HL-60/S4 (cell line): ENCODE data around the gene INPP5A.
"Not testable (repeated sequence)": the region's sequence is repeated elsewhere in the genome, so short reads cannot be mapped to it uniquely, and the experiment has no call there.

Experiments
- in situ Hi-C: fragments of 300-500 bp; cut with MboI; formaldehyde crosslinking; loops from 2 replicates; pipeline ENCODE4 v1.14.3; 2022; ENCODE audit warnings: low sequenced_read_pairs

The INPP5A gene

DNA sequence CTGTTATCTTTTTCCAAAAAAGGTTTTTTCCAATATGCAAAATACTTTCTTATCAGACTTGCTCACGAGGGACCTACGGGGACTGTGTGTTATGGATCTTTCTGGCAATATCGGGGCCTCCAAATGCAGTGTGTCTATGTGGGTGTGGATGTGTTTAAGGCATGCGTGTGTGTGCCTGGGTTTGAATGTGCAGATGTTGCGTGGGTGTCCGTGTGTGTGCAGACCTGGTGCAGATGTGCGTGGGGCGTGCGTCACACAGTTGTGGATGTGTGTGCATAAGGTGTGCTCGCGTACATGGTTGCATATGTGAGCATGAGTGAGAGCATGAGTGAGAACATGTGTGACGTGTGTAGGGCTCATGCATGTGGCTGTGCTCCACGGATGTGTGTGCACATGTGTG is 228.7 kb downstream of the INPP5A start:
- in situ Hi-C loops = no loop called here

DNA sequence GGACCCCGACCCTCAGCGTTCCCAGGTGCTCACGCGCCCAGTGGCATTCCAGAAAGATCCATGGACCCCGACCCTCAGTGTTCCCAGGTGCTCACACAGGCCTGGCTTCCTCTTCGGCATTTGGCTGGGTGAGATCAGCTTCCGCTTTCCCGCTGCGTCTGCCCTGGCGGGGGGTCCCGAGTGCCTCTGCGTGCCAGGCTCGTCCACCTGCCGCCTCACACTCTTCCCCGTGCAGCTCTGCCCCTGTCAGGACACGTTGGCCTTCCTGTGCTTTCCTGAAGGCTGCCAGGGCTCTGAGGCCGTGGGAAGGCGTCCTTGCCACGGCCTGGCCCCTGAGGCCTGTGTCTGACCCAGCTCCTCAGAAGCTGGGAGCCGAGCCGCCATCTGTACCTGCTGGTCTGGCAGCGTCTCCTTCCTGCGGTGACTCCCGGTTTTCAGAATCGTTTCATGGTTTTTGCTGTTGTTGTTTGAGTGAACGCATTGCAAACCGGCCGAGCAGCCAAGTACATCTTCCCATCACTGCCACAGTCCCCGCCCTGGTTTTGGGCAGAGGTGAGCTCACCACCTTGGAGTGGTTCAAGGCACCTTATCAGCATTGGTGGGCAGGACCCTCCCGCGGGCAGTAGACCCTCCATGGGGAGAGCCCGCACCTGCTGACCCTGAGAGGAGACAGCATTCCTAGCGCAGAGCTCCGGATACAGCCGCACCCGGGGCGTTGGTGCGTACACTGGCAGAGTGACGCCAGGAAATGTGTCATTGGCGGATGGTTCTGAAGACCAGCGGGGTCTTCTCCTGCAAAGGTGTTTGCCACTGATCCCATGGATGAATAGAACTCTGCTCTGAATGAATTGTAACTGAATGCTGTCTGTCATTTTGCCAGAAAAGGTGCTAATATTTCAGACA is 231.0 kb downstream of the INPP5A start:
- in situ Hi-C loops = no loop called here

DNA sequence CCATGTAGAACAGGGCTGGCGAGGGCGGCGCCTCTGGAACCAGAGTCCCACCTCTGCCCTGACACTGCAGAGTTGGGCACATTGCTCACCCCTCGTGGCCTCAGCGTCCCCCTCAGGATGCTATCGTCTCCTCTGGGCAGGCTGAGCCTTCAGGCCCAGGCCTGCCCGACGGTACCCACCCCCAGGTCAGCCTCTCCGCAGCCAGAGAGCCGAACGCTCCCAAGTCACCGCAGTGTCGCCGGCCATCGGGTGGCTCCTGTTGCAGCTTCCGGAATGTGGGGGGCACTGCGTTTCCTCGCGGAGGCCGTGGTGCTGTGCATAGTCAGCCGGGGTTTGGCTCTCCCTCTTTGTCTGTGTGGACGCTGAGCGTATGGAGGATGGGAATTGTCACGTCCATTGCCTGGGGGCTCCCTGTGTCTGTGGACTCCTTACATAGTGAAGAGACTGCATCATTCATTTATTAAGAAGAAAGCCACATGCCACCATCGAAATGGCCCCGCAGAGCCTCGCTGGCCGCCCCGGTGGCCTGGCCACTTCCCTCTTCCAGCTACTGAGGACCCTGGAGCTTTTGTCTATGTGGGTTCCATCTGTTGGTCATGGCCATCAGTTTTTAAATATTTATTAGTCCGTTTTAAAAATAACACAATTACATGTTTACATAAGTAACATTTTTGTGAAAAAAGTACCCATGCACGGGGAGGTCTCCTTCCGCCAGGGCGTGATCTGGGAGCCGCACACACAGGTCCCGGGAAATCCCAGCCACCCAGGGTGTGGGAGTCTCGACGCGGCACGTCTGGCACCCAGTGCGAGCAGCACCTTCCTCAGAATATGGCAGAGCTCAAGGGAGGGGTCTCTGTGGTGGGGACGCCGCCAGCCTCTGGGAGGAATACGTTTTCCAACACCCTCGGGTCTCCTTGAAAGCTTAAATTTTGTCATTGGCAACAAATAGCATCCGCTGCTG is 232.8 kb downstream of the INPP5A start:
- in situ Hi-C loops = no loop called here

GRCh38 chr10:132772816-132773215 is 235.2 kb downstream of the INPP5A start:
- in situ Hi-C loops = not testable (repeated sequence)

GRCh38 chr10:132774181-132774901 is 236.8 kb downstream of the INPP5A start:
- in situ Hi-C loops = no loop called here

DNA sequence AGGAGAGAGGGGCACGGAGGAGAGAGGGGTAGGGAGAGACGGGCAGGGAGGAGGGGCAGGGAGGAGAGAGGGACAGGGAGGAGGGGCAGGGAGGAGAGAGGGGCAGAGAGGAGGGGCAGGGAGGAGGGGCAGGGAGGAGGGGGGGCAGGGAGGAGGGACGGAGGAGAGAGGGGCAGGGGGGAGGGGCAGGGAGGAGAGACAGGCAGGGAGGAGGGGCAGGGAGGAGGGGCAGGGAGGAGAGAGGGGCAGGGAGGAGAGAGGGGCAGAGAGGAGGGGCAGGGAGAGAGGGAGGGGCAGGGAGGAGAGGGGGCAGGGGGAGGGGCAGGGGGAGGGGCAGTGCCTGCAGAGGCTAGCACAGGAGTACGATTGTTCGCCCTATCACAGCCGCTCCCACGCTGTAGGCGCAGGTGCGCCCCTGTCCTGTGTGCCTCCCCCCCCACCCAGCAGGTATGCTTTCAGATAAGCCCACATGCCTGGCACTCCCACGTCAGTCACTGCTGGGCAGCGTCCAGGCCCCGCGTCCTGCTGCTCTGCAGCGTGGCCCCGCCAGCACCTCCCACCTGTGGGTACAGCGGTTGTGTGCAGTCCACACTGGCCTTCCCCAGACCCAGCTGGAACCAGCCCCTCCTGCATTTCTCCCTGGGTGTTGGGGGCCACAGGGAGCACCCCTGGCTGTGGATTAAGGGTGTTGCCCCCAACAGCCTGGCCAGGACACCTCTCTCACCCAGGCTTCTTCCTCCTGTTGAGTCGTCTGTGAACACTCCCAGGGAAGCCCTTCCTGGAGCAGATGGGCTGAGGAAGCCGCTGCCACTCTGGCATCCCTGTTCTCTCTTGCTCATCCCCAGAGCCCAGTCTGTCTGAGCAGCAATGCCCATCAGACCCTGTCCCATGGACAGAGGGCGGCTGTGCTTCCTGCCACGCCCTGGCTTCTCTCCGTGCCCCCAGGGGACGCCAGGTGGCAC is 237.6 kb downstream of the INPP5A start:
- in situ Hi-C loops = no loop called here

- in situ Hi-C loops = no loop called here
These were observed 238.6 kb downstream of the INPP5A start for GRCh38 chr10:132776186-132776585.

DNA sequence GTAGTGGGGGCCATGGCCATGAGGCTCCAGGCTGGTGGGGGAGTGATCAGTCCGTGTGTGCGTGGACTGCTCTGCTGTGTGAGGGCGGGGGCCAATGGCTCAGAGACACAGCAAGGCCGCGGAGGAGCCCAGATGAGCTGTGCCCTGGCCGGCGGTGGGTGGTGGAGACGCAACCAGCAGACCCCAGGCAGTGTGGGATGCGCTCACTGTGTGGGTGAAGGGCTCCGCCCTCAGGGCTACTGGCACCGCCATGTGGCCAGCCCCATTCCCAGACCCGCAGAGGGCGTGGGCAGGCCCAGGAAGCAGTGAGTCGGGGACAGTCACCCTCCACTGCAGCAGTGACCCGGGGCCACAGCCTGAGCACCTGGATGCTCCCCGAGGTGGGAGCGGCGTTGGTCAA is 239.2 kb downstream of the INPP5A start:
- in situ Hi-C loops = no loop called here

DNA sequence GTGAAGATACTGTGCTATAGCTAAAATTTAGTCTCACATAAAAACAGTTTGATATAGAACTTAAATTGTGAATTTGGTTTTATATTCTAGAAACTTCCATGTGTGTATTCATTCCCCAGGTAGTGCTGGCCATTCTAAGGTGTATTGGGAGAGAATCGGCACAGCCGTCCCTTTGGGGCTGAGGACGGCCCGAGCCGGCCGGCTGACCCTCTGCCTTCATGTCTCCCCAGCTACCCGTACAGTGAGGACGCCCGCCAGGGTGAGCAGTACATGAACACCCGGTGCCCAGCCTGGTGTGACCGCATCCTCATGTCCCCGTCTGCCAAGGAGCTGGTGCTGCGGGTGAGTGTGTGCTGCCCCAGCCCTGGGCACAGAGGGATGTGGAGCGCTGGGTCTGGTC is 239.9 kb downstream of the INPP5A start:
- in situ Hi-C loops = no loop called here

DNA sequence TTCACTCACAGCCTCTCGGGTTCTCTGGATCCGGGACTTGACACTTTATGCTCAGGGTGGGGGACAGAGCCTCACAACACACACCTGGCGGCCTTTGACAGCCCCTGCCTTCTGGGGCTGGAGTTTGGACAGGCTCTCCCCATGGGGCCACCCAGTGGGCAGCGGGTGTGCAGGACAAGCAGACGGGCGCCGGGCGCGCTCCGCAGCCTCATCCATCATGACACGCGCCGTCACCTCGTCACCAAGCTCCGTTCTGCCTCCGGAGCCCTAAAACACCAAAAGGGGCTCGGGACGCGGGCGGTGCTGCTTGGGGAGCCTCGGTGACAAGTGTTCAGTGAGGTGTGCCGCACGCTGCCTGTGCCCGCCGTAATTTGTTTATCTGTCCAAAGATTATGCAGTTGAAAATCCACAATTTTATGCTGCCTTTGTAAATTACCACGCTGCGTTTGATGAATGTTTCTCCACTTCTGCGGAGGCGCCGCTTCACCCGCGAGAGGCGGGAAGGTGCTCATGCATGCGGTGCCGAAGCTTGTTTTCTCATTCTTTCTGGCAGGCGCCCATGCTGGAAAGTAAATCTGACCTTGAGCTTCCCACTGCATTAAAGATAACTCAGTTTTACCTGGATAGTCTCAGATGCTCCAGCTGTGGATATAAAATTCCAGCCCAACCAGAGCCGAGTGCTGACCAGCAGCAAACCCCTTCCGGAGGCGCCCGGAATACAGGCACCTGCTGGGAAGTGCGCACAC is 242.1 kb downstream of the INPP5A start:
- in situ Hi-C loops = no loop called here

DNA sequence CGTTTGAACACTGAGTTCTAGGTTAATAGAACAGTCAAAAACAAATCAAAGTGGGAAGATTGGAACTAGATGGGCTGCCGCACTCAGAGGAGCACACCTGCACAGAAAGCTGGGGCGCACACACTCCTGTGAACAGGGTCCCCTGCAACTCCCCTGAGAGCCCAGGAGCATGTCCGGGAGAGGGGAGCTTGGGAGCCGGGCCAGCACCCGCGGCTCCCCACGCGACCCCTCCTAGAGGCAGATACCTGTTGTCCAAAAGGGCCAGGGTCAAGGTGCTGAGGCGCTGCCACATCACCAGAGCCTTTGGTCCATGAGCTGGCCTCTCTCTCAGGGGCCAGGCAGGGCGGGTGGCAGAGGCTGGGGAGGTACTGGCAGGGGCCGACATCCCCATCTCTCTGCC is 242.8 kb downstream of the INPP5A start:
- in situ Hi-C loops = no loop called here

GRCh38 chr10:132781556-132781955 is 244.0 kb downstream of the INPP5A start:
- in situ Hi-C loops = no loop called here

GRCh38 chr10:132783165-132783939 is 245.8 kb downstream of the INPP5A start:
- in situ Hi-C loops = no loop called here

- in situ Hi-C loops = no loop called here
These were observed 246.6 kb downstream of the INPP5A start for GRCh38 chr10:132783940-132784865.

GRCh38 chr10:132784866-132785722 is 247.5 kb downstream of the INPP5A start:
- in situ Hi-C loops = no loop called here

DNA sequence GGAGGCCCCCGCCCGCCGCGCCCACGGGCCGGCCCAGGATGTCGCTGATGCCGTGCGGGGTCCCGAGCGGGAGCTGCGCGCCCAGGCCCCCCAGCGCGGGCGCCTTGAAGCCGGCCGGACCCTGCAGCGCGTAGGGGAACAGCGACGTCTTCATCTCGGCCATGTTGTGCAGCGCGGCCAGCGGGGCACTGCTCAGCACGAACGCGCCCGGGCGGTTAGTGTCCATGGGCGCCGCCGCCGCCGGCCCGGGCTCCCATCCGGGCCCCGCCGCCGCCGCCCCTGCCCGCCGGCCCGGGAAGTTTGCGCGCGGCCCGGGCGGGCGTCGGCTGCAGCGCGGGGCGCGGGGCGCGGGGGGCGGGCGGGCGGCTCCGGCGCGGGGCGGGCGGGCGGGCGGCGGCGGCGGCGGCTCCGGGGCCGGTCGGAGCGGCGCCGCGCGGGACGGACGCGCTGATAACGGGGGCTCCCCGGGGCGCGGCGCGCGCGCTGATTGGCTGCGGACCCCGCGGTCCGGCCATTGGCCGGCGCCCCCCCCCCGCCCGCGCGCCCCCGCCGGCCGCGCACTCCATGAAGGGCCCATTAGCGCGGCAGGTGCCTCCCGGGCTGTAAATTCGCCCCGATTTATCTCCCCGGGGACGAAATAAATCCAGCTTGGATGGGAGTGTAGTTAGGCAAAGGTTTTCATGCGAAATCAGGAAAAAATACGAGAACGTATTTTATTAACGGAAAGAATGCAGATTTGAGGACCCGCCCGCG is 248.3 kb downstream of the INPP5A start, which contains the start of gene NKX6-2:
Gene NKX6-2 (minus strand): TSS at position 425 of the 753 bp plus-strand sequence. CDS start 199 bp downstream, at position 226.
- in situ Hi-C loops = no loop called here
